ENCODE data around the gene CHST11.

GRCh38 chr12:104410326-104410725 is 46.4 kb upstream of the CHST11 start:
- TF ChIP-seq POLR2A (IDR thresholded peaks at IDR 0.05; ENCODE audit: low read depth, low read length) (no peak), TAF1 (IDR thresholded peaks at IDR 0.05; ENCODE audit: low read depth, low read length) (no peak), POLR2AphosphoS5 (IDR thresholded peaks at IDR 0.05; ENCODE audit: low read depth, low read length) (no peak), POU2F2 (IDR thresholded peaks at IDR 0.05; ENCODE audit: low read depth, low read length) (no peak), SPI1 (IDR thresholded peaks at IDR 0.05; ENCODE audit: low read depth, low read length) (no peak), PAX5 (IDR thresholded peaks at IDR 0.05; ENCODE audit: insufficient read depth, low read length, severe bottlenecking) (no peak)
